SU-DHL-6 (cell line): ENCODE results near the gene PCSK2.

Source experiments
- EZH2phosphoT487 ChIP-seq: fragments of 200-600 bp; sonication (generic), shearing (Covaris generic); conservative IDR thresholded peaks from 2 replicates; pipeline ENCODE4 v1.6.1; 2018; ENCODE audit warnings: mild to moderate bottlenecking, antibody characterized with exemption, low read length, moderate library complexity, mixed read lengths
- TF ChIP-seq, protein P1 (sequence below): fragments of 200-600 bp; sonication (generic); IDR thresholded peaks from one replicate; pipeline ENCODE4 v1.5.1; 2017; ENCODE audit warnings: antibody characterized with exemption, mild to moderate bottlenecking, low read length, moderate library complexity; ENCODE audit not compliant: insufficient read depth, poor library complexity, severe bottlenecking

DNA sequence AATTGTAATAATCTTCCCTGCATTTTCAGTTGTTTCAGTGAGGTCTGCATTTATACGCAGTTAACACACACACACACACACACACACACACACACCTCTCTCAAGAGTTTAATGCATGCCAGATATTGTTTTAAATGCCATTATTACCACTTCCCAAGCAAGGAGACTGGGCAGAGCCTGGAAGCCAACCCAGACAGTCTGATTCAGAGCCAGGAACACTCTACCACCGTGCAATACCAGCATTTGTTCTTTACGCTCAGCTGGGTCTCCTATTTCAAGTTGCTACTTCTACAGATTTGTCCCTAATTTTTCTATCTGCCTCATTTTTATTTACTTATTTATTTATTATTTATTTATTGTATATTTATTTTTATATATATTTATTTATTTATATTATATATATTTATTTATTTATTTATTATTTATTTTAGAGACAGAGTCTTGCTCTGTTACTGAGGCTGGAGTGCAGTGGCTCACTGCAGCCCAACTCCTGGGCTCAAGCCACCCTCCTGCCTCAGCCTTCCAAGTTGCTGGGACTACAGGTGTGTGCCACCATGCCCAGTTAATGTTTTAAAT, 68.4 kb downstream of the PCSK2 start:
- TF ChIP-seq, protein P1, sequence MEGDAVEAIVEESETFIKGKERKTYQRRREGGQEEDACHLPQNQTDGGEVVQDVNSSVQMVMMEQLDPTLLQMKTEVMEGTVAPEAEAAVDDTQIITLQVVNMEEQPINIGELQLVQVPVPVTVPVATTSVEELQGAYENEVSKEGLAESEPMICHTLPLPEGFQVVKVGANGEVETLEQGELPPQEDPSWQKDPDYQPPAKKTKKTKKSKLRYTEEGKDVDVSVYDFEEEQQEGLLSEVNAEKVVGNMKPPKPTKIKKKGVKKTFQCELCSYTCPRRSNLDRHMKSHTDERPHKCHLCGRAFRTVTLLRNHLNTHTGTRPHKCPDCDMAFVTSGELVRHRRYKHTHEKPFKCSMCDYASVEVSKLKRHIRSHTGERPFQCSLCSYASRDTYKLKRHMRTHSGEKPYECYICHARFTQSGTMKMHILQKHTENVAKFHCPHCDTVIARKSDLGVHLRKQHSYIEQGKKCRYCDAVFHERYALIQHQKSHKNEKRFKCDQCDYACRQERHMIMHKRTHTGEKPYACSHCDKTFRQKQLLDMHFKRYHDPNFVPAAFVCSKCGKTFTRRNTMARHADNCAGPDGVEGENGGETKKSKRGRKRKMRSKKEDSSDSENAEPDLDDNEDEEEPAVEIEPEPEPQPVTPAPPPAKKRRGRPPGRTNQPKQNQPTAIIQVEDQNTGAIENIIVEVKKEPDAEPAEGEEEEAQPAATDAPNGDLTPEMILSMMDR, result no peak
- TF ChIP-seq EZH2phosphoT487, result no peak
